D341Med (cell line): Measurements from ENCODE around the gene ECM1.

Source experiments
- DNase-seq: peaks from one replicate; pipeline ENCODE4 v3.0.0; 2012; ENCODE audit warnings: low spot score

The ECM1 gene

DNA sequence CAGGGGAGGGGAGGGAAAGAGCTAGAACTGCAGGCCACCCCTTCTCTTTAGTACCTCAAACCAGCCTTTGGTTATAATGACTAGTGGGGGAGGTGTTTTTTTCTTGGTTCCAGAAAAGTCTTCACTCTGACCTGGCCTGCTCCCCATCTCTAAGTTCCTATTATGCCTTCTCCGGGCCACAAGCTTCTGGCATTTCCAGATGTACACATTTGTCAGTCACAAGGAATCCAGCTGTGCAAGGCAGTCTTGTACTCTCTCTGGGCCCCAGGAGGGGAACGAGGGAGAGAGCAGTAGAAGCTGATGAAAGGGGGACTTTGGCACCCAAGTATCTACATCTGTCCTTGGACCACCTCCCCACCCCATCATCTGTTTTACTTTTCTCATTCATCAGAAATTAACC, 4.9 kb downstream of the ECM1 start:
- no peak for DNase-seq

DNA sequence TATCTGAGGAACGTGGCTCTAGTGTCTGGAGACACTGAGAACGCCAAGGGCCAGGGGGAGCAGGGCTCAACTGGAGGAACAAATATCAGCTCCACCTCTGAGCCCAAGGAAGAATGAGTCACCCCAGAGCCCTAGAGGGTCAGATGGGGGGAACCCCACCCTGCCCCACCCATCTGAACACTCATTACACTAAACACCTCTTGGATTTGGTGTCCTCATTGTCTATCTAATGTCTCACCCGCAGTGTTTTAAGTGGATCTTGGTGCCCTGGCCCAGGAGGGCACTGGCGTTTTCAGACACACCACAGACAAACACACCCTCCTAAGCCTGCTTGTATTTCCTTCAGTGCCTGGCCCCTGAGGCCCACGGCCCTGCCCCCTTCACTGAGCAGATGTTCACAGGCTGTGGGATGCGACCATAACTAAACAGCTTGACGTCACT, 5.5 kb downstream of the ECM1 start:
- DNase-seq: no peak

DNA sequence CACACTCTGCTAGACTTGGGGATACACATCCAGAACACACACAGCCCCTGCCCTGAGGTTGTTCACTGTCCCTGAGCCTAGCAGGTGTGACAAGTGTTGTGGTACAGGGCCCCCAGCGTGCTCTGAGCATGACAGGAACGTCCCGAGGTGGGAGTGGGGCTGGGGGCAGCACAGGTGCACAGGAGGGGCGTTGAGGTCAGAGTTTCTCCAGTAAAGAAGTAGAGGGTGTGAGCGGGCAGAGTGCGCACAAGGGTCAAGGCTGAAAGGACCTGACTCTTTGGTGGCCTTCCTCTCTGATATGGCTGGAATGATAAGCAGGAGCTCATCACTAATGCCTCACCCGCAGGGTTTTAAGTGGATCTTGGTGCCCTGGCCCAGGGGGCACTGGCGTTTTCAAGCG, 6.4 kb downstream of the ECM1 start:
- no peak for DNase-seq

DNA sequence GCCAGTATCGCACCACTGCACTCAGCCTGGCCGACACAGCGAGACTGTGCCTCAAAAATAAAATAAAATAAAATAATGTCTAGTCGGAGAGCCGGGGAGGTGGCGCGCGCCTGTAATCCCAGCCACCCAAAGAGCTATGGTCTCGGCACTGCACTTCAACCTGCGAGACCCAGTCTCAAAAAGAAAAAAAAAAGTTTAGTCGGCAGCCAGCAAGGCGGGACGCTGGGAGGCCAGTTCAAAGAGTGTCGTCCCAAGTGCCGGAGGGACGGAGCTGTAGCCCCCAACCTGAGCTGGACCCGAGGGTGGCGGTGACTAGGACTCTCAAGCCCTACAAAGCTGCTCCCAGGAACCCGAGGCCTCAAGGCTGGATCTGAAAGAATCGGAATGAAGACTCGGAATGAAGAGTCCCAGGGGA, 7.0 kb downstream of the ECM1 start:
- no peak for DNase-seq

DNA sequence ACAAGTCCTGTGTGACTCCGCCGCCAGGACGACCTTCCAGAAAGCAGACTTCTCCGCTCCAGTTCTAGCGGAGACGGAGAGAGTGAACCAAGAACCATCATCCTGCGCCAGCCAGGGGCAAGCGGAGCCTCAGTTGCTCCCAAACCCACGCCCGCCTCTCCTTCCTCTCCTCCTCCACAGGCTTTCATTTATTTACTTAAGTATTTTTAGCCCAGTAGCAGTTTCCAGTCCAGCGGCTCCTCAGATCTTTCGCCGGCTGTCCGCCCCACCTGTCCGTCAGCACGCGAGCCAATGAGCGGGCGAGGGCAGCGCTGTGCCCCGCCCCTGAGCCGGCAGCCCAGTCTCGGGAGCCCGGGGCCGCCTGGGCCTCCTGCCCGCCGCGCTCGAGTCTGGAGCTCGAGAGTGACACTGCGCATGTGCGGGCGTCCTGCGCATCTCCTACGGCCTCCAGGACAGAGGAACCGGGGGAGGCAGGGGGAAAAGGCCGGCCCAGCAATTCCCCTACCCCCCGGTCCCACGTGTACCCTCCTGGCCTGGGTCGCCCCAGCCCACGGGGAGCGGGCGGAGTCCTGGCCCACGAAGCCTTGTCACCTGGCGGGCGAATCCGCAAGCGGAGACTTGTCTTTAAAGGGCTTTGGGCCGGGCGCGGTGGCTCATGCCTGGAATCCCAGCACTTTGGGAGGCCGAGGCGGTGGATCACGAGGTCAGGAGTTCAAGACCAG, 7.6 kb downstream of the ECM1 start, which contains the start of gene FALEC:
TSS of gene FALEC (plus strand) at position 425 of the 722 bp plus-strand sequence.
- peak; percentile 100 for DNase-seq

DNA sequence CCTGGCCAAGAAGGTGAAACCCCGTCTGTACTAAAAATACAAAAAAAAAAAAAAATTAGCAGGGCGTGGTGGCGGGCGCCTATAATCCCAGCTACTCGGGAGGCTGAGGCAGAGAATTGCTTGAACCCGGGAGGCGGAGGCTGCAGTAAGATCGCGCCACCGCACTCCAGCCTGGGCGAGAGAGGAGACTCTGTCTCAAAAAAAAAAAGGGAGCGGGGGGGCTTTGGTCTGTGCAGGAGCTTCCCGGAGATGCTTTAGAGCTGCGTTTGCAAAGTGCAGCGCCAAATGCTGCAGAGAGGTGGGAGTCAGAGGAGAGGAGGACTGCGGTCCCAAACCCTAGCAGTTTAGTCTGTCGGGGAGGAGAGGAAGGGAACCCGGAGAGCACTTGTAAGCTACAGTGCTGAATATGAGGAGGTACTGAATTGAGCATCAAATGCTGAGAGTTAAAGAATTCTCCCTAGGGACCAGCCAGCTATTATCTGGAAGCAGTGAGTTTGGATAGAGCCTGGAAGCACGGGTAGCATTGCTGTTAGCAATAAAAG, 8.2 kb downstream of the ECM1 start:
- peak; percentile 60 for DNase-seq

DNA sequence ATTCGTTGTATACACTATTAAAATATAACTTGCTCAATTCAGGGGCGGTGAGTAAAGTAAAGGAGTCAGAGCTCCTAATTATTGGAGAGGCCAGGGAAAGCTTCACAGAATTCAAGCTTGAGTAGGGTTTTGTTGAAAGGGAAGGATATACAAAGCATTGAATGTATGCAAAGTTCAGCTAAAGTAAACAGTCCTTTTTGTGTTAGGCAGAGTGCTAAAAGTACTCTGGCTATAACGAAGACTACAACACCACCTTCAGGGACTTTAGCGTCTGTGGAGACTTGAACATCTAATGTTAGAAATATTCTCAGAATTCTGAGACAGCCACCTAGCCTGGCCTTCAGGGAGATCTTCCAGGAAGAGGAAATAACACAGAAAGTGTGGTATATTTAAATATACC, 8.7 kb downstream of the ECM1 start:
- DNase-seq: no peak

DNA sequence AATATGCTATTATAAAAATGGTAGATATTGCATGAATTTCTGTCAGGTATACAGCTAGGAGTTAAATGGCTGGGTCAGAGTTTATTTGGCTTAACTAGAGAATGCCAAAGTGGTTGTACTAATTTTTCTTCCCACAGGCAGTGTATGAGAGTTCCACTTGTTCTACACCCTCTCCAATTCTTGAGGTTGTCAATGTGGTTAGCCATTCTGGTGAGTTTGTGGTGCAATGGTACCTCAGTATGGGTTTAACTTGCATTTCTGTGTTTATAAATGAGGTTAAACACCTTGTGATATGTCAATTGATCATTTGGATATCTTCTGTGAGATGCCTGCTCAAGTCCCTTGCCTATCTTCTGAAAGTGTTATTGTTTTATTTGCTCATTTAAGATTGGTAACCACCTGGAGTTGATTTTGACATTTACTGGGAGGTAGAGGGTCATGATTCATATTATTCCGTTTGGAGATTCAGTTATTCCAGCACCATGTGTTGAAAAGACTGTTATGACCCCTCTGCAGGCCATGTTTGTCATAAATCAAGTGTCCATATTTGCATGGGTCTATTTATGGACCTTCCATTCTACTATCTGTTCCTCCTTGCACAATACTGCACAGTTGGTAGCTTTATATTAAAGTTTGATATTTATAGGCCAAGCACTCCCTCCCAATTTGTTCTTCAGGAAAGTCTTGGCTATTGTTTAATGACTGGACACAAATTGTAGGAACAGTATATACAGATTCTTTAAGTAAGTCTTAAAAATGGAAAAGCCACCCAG, 13.5 kb downstream of the ECM1 start:
- no peak for DNase-seq

DNA sequence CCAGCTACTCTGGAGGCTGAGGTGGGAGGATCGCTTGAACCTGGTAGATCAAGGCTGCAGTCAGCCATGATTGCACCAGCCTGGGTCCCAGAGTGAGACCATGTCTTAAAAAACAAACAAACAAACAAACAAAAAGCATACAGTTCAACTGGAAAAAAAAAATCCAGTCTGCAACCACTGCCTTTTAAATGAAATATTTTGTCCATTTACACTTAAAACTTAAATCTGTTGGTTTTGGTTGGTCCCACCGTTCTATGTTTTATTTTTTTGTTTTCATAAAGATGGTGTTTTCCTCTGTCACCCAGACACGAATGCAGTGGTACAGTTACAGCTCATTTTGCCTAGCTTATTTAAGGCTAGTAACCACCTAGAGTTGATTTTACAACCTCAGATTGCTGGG, 17.4 kb downstream of the ECM1 start:
- no peak for DNase-seq

DNA sequence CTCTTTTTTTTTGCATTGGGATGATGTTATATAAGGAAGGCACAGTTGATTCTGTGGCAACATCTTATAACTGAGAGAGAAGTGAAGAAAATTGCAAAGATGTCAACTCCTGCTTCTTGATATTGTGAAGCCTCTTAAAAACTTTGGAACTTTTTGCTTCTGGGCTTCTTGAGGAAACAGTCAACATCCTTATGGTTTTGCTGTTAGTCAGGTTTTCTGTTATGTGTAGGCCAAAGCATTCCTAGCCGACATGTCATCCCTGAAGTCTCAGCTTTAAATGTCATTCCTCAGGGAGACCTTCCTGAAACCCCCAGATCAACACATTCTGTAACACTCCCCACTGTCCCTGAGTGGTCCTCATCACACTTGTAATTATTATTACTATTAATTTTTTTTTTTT, 20.3 kb downstream of the ECM1 start:
- no peak for DNase-seq

DNA sequence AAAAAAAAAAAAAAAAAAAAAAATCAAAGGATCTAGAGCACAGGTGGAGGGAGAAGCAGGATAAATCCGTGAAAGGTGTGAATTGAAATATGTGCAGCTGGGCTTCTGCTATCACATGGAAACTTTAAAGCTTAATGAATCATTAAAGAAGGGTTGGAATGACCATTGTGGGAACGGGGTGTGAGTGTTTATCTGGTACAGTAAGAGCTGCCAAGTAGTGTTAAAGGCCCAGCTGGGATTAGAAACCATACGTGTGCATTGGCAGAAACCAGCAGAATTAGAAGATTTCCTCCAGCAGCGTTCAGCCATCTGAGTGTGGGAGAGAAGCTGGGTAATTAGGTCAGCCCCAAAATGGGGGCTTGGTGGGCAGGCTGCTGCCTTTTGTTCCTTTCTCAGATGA, 21.1 kb downstream of the ECM1 start:
- no peak for DNase-seq

DNA sequence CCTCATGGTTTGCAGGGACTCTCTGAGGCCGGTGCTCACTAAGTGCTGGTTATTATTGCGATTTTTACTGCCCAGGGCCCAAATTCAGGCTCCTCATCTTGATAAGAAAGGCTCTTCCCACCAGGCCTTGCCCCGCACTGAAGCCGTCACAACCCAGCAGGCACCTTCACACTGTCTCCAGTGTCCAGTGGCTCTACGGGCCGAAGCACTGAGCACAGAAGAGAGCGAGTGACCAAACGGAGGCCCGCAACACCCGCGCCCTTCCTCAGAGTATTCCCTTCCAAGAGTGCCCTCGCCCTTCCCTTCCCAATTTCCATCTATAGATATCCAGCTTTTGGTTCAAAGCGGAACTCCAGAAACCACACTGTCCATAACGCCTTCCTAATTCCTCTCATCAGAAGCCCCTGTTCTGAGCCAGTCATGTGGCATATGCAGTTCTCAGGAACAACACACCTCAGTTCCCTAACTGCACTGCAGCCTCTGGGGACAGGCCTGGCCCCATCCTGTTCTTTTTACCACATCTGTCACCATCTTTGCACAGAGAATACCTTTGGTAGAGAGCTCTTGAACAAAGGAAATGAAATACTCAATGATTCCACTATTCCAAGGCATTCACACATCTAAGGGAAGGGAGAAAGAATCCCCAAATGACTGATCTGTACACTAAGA, 22.7 kb downstream of the ECM1 start:
- no peak for DNase-seq

DNA sequence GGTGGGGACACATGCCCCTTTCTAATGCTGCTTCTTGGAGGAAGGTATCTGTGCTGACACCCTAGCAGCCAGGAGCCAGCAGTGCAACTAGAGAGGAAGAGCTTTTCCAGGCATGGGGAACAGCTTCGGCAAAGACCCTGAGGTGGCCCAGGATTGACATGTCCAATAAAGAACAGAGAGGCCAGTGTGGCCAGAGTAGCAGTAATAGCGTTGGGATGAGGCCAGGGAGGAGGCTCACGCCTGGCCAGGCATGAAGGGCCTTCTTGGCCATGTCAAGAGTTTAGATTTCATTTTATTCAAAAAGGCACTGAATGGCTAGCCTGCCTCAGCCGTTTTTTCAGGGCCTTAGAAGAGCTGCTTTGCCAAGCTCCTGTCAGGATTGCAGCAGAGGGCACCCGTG, 25.0 kb downstream of the ECM1 start:
- no peak for DNase-seq

DNA sequence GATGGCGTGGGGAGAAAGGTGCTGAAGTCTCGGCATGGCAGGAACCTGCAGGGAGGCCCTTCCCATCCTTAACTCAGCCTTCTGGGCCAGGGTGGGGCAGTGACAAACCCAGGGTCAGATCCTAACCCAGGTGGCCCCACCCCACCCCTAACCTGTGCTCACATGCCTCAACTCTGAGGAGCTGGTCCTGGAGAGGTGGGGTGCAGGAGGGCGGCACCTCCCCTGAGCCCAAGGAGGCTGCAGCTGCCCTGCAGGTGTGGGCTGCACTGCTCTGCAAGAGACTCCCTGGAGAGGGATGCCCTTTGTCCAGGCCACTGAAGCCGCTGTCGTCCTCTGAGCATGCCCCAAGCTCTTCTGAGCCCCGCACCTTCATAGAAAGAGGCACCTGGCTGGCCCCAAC, 26.1 kb downstream of the ECM1 start:
- DNase-seq: peak; percentile 27

DNA sequence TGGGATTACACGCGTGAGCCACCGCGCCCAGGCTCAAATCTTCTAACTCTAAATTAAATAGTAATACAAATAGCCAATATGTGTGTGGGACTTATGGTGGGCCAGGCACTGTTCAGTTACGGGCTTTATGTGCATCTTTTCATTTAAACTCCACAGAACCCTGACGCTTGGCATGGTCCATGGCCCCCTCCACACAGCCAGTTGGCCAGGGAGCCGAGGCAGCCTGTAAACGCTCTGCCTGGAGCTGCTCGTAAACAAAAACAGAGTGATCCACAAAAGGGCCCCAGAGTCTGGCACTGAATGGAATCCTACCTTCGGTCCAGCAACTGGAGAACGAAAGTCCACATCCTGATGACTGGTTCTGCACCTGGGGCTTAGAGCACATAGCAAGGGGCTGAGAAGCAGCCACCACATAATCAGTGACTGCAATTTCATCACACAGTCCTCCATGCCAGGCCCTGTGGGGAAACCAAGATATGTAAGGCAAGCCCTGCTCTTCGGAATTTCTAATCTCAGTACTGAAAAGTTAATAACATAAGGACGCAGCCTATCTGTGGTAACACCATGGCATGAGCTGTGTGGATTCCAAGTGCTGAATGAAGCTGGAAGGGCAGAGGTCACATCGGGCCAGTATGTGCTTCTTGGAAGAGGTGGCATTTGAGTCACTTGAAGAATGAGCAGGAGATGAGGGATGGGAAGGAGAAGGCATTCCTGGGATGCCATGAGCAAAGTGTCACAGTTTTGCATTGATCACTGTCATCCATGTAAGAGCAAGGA, 27.8 kb downstream of the ECM1 start:
- no peak for DNase-seq

DNA sequence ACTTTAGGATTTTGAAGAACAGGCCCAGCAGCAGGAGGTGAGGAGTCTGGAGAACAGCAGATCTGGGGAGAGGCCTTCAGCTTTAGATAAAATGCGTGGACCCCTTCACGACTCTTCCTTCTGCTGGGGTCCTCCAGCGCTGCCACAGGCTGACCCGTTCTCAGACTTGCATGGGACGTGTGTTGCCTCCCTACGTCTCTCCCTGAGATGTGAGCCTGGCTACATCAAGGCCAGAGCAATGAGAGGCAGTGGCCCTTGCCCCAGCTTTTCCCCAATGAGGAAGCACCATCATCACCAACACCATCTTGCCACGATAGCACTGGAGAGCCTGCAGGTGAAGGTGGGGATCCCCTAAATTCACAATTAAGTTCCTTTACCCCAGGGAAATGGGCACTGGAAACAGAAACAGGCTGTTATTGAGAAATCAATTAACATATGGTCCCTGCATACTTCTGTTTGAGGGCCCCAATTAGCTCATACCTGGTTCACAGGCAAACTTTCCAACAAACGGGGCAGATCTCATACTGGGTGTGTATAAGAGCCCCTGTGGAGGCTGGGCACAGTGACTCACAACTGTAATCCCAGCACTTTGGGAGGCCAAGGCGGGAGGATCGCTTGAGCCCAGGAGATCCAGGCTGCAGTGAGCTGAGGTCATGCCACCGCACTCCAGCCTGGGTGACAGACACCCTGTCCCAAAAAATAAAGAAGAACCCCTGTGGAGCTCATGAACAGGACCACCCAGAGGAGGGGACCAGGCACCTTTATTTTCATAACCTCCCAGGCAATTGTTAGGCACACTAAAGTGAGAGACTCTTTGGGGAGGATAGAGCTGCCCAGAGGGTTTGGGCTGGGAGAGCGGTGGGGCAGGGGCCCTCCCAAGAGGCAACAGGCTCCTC, 29.2 kb downstream of the ECM1 start:
- DNase-seq: no peak

DNA sequence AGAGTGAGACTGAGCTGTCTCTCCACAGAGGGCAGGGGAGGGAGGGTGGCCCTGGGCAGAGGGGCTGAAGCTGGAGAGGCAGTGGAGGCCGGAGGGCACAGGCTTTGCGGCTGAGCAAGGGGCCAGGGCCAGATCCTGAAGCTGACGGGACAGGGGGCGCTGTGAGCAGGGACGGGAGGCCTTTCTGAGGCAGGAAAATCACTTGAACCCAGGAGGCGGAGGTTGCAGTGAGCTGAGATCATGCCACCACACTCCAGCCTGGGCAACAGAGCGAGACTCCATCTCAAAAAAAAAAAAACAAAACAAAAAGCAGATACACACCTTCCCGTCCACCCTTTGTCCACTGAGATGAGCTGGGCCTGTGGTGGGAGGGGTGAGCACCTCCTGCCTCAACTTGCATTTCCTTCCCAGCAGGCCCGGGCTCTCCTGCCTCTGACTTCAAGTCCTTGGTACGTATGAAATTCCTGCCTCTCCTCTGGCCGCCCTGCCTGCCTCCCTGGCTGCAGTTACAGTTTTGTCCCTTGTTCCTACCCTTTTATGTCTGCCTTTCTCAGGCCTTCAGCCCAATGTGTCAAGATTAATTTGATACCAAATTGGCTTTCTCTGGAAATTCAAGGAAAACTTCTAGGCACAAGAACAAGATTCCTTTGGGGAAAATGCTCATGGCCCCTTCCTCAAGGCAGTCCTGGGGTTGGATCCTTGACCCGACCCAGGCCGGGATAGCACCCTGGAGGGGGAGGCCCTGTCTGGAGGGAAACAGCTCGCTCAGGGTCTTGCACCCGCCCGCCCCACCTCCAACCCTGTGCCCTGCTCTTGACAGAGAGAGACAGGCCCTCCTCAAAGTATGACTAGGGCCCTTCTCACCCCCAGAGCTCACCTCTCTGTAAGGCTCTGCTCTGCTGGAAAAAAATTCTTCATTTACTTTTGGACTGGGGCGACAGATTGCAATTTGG, 30.1 kb downstream of the ECM1 start:
- peak; percentile 31 for DNase-seq

DNA sequence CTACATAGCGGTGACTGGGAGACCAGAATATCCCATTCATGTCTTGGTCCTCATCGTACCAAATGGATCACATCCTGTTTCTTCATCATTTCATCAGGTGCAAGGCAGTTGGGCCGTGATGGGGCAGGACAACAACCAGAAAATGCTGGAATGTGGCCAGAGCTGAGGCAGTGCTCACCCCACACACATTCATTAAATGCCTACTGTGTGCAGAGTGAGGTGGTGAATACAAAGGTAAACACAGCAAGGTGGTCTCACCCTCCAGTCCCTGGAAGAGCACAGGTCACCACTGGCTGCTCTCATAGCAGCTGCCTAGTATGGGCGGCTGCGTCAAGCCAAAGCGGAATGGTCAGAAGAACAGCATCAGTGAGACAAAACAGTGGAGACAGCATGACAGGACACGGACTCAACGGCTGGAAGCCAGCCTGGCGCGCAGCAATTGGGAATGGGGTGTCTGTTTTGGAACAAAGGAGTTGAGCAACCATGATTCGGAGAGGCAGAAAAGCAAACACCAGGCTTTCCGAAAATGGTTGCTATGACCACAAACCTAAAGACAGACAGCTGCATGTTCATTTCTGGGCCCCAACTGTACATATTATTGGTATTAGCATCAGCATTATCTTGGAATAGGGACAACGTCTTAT, 35.7 kb downstream of the ECM1 start:
- peak; percentile 44 for DNase-seq

DNA sequence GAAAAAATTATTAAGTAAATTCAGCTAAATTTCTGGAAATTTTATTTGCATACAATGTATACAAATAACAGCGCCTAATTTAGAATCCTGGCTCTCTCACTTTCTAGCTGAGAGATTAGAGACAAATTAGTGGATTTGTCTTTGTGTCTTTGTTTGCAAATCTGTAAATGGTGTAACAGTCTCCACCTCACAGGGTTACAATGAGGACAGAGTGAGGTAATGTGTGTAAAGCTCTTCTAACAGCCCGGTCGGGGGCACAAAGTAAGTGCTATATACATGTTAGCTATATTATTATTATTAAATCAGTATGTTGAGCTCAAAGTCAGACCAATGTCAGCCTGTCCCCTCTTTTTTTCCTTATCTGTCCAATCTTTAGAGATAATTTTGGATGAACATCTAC, 36.3 kb downstream of the ECM1 start:
- peak; percentile 30 for DNase-seq
